ENCODE results near the gene ERVH48-1.
"Not testable (repeated sequence)": the region's sequence is repeated elsewhere in the genome, so short reads cannot be mapped to it uniquely, and the experiment has no call there.

ERVH48-1 gene

GRCh38 chr21:42908484-42908883 is 16.9 kb downstream of the ERVH48-1 start:
- DNase-seq (ENCODE audit: low read depth), result not testable (repeated sequence)

- no peak for DNase-seq (ENCODE audit: low read depth)
Observed at GRCh38 chr21:42906233-42906632, 19.2 kb downstream of the ERVH48-1 start.

GRCh38 chr21:42905195-42905594 is 20.2 kb downstream of the ERVH48-1 start:
- DNase-seq (ENCODE audit: low read depth), result no peak

GRCh38 chr21:42903817-42904216 is 21.6 kb downstream of the ERVH48-1 start:
- DNase-seq (ENCODE audit: low read depth), result no peak

- no peak for DNase-seq (ENCODE audit: low read depth)
Observed at GRCh38 chr21:42900446-42900845, 25.0 kb downstream of the ERVH48-1 start.

GRCh38 chr21:42892931-42893755 is 32.3 kb downstream of the ERVH48-1 start, which contains the start of gene NDUFV3:
NDUFV3 (plus strand) TSS chr21:42893309; CDS start chr21:42893334, 25 bp downstream.
- DNase-seq (ENCODE audit: low read depth), result peak; percentile 94

GRCh38 chr21:42892582-42892930 is 32.9 kb downstream of the ERVH48-1 start:
- DNase-seq (ENCODE audit: low read depth), result no peak

GRCh38 chr21:42887326-42887725 is 38.1 kb downstream of the ERVH48-1 start:
- no peak for DNase-seq (ENCODE audit: low read depth)

- DNase-seq (ENCODE audit: low read depth), result no peak
Observed at GRCh38 chr21:42883921-42884320, 41.5 kb downstream of the ERVH48-1 start.

GRCh38 chr21:42880352-42880751 is 45.1 kb downstream of the ERVH48-1 start:
- DNase-seq (ENCODE audit: low read depth), result no peak

- peak; percentile 95 for DNase-seq (ENCODE audit: low read depth)
Observed at GRCh38 chr21:42878993-42879787, 46.2 kb downstream of the ERVH48-1 start, which contains the start of gene WDR4. WDR4 (minus strand) TSS chr21:42879539; CDS start chr21:42879495, 44 bp downstream.

GRCh38 chr21:42878678-42878992 is 46.8 kb downstream of the ERVH48-1 start:
- DNase-seq (ENCODE audit: low read depth), result no peak

- DNase-seq (ENCODE audit: low read depth), result not testable (repeated sequence)
Observed at GRCh38 chr21:42875811-42876210, 49.6 kb downstream of the ERVH48-1 start.

- no peak for DNase-seq (ENCODE audit: low read depth)
Observed at GRCh38 chr21:42873096-42873495, 52.3 kb downstream of the ERVH48-1 start.

- no peak for DNase-seq (ENCODE audit: low read depth)
Observed at GRCh38 chr21:42868196-42868595, 57.2 kb downstream of the ERVH48-1 start.
